Vein endothelial cell (primary cell): Measurements from ENCODE around the gene OR2D2. TPM values are rescaled to one million over a fixed set of nuclear protein-coding genes. Genes with fewer than 3 reads are reported as not detected.

Source experiments
- total RNA-seq: library from RNA; depleted of rRNA; stranded (reverse); fragments of >200 nt; gene quantifications from 2 replicates; pipeline ENCODE4 v1.2.3, GENCODE V29; 2012

OR2D2 gene
- 0.48 TPM in 1 of 2 replicates, not detected in the other for total RNA-seq

DNA sequence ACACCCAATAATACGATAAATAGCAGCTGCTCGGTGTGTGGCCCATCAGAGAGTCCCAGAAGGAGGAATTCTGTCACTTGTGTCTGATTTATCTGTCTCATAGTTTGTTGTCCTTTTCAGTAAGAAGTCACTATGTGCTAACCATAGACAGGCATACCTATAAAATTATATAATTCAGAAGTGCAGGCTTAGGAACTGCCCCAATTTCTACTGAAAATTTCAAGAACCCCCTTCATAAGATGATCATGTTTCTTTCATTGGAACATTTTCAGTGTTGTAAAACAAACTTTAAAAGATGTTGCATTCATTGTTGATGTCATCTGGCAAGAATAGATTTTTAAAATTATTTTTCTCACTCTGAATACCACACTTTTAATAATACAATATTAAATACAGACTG, at the start of gene OR2D2:
TSS of gene OR2D2 (minus strand) at position 101 of the 400 bp plus-strand sequence. CDS start at position 101, 0 bp downstream.

GRCh38 chr11:6926208-6927029, 34.1 kb upstream of the OR2D2 start, which contains the start of gene ZNF215:
TSS of gene ZNF215 (plus strand) at chr11:6926426. CDS start at chr11:6932273, 5,847 bp downstream.

GRCh38 chr11:6920702-6921101, 28.4 kb upstream of the OR2D2 start, which contains the start of gene OR2D3:
TSS of gene OR2D3 (plus strand) at chr11:6921002. CDS start at chr11:6921002, 0 bp downstream.

DNA sequence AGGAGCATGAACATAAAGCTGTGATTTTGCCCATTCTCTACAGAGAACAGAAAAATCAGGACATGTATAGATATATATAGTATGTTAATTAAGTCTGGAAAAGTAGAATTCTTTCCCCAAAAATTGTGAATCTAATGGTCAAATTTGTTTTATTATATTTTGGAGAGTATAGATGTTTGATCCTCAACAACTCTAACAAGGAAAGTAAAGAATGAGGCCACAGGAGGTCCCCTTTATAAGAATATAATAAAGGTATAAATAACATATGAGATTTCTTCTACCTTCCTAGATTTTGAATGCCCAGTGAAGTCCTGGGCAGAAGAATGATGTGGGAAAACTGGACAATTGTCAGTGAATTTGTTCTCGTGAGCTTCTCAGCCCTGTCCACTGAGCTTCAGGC, 16.0 kb downstream of the OR2D2 start, which contains the start of gene OR10A4:
TSS of gene OR10A4 (plus strand) at position 301 of the 400 bp plus-strand sequence. CDS start at position 324, 23 bp downstream.

GRCh38 chr11:6862961-6863360, 29.3 kb downstream of the OR2D2 start, which contains the start of gene OR10A2:
TSS of gene OR10A2 (plus strand) at chr11:6863057. CDS start at chr11:6869755, 6,698 bp downstream.

GRCh38 chr11:6845383-6845782, 46.9 kb downstream of the OR2D2 start, which contains the start of gene OR10A5:
TSS of gene OR10A5 (plus strand) at chr11:6845683. CDS start at chr11:6845683, 0 bp downstream.

Other genes starting within 250 kb of the OR2D2 start
- gene DCHS1, start 236.7 kb downstream of the OR2D2 start, total RNA-seq: 58.5 and 108 TPM in 2 replicates
- 56.8 and 60.4 TPM in 2 replicates for gene MRPL17, start 209.2 kb downstream of the OR2D2 start, total RNA-seq
- gene OR2AG2, start 120.5 kb downstream of the OR2D2 start, total RNA-seq: 0.29 and 0.33 TPM in 2 replicates
- gene OR2AG1, start 109.5 kb downstream of the OR2D2 start, total RNA-seq: under 0.01 TPM in 1 of 2 replicates, not detected in the other
- 0.33 and 0.38 TPM in 2 replicates for gene OR6A2, start 92.8 kb downstream of the OR2D2 start, total RNA-seq
- gene OR10A5, start 46.8 kb downstream of the OR2D2 start, total RNA-seq: not detected in 2 replicates
- gene OR10A2, start 29.4 kb downstream of the OR2D2 start, total RNA-seq: not detected in 2 replicates
- gene OR10A4, start 15.9 kb downstream of the OR2D2 start, total RNA-seq: not detected in 2 replicates
- gene OR2D3, start 28.5 kb upstream of the OR2D2 start, total RNA-seq: not detected in 2 replicates
- gene ZNF215, start 33.9 kb upstream of the OR2D2 start, total RNA-seq: 2.3 and 4.1 TPM in 2 replicates
- 0.76 and 0.98 TPM in 2 replicates for gene ZNF214, start 127.8 kb upstream of the OR2D2 start, total RNA-seq
- 0.10 and 0.65 TPM in 2 replicates for gene NLRP14, start 128.0 kb upstream of the OR2D2 start, total RNA-seq
- 0.33 TPM in 1 of 2 replicates, not detected in the other for gene RBMXL2, start 196.5 kb upstream of the OR2D2 start, total RNA-seq